Renal cortical epithelial cell (primary cell): ENCODE results near the gene DIP2B. TPM values are rescaled to one million over a fixed set of nuclear protein-coding genes. Genes with fewer than 3 reads are reported as not detected.
A peak's percentile ranks its signal among the peaks of the same experiment; 100 is the strongest.

Source experiments
- DNase-seq: peaks from one replicate; pipeline ENCODE4 v3.0.0-alpha.2; 2011; ENCODE audit warnings: low read depth
- total RNA-seq: library from RNA; depleted of rRNA; stranded (reverse); fragments of >200 nt; gene quantifications from 2 replicates; pipeline ENCODE4 v1.2.3, GENCODE V29; 2014

The DIP2B gene
- total RNA-seq, 1 donor from 2014 or later, result 60.2 TPM

DNA sequence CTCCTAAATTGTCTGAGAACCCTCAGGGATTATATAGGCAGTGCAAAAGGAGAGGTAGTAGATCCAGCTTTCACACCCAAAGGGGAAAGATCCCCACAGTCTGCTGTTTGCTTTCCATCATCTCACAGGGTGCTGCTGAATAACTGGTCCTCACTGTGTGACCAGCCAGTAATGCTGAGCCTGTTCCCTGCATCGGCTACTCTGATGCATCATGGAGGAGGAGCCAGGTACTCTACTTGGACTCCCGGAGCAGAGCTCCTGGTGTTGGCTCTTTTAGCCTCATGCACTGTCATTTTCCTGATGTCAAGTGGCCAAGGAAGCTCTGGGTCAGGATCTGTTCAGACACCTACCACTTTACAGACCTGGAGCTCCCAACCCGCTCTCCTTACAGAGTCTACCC is 131.7 kb downstream of the DIP2B start:
- no peak for DNase-seq

DNA sequence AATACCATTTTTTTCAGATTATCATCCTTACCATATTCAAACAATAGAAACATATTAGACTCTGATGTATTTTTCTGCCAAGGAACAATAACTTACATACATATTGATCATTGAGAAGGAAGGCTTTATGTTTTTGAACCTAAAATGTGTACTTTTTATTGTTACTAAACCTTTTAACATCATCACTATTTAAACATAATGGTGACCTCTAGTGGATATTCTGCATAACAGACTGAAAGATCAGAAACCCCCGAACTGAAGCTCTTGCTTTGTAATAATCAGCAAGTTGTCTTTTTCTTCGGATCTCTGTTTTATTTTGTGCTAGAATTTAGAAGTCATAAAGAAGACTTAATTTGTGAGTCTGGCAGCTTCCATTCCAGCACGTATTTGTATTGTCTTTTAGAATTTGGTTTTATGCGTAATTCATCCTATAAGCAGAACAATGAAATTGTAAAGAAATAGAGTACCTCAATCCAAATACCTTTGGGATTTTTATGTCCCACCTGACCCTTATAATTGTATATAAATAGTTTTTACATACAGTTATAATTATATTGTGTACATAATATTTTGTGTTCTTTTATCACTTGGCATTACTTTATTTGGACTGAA is 133.2 kb downstream of the DIP2B start:
- peak; percentile 72 for DNase-seq

DNA sequence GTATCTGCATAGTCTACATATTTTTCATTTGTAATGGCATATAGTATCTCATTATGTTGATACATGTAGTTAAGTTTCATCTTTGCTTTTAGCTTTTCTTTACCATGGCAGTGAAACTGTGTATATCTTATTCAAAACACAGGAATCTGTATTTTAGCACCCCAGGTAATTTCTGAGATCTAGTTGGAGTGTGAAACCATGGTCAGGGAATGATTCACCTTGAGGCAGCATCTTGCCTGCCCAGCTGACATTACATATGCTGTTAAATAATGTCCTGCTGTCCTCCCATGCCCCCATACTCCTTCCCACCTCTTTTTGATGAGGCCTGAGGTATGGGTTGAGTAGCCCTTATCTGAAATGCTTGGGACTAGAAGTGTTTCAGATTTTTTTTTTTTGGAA is 133.7 kb downstream of the DIP2B start:
- DNase-seq, result no peak

DNA sequence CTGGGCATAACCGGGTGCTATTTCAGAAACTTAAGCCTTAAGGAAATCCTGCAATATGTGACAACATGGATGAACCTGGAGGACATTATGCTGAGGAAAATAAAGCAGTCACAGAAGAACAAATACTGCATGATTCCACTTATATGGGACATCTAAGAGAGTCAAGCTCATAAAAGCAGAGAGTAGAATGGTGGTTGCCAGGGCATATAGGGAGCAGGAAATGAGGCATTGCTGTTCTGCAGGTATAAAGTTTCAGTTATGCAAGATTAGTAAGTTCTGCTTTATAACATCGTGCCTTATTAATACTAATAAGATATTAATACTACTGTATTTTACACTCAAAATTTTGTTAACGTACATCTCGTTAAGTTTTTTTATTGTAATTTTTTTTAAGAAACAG is 134.9 kb downstream of the DIP2B start:
- DNase-seq, result no peak

DNA sequence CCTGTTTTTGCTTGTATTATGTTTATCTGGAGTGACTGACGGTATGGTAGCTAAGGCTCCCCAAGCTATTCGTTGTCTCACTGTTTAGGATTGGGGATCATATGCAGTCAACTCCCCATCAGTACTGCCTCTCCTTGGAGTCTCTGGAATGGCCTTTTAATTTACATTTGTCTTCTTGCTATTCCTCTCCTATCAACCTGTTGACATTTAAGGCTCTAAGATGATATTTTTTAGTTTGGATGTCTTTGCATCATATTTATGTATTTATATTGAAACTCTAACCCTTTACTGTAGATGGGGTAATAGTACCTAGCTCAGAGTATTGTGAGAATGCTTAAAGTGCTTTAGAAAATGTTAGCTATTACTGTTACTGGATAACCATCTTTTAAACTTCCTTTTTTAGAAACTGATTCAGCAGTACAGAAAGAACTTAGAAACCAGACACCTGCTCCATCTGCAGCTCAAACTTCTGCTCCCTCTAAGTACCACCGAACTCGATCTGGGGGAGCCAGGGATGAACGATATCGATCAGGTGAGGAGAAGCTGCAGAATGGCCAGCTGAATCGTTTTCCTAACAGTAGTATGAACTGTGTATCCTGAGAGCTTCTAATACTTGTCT is 135.6 kb downstream of the DIP2B start:
- DNase-seq, result peak; percentile 33

DNA sequence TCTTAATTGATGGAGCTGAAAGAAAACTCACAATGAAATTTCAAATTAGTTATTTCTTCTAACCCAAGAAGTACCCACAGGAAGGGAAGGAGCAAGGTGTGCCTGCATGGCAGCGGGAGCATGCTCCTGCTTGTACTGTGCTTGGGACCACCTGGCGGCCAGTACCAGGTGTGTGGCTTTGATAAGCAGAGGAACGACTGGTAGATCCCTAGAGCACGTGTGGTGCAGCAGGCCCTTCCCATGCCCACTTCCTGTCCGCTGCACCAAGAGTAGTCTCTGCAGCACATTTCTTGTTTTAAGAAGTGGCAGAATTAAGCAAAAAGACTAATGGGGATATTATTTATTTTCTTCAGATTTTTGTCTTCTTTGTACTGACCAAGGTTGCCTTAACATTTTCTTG is 136.8 kb downstream of the DIP2B start:
- no peak for DNase-seq

DNA sequence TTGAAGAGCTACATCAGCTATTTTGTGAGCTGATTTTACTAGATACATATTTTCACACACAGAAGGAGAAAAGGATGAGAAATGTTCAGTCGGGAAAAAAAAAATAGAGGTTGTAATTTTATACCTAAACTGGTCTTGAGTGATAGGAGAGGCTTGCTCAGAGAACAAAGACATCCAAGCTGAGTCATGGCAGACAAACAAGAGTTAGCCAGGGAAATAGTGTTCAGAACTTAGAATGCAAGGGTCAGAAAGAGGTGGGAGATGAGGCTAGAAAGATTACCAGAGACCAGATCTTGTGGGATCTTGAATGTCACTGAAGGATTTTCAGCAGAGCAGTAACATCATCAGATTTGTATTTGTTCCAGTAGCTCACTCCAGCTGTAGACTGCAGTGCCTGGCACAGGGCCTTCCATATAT is 137.3 kb downstream of the DIP2B start:
- peak; percentile 85 for DNase-seq

DNA sequence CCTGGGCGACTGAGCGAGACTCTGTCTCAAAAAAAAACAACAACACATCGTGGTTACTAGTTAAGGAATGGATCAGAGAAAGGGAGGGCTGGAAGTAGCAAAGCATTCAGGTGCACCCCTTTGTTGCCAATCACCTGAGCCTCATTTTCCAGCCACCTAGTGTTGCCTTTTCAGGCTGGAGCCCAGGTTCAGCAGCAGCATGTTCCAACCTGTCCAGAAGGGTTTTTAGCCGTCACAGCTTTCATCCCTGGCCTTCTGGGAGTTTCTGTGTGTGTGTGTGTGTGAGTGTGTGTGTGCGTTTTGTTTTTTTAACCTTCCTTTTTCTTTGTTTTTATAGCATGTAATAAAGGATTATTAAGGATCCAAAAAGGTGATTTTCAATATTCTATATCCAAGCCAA is 138.0 kb downstream of the DIP2B start:
- DNase-seq, result no peak

DNA sequence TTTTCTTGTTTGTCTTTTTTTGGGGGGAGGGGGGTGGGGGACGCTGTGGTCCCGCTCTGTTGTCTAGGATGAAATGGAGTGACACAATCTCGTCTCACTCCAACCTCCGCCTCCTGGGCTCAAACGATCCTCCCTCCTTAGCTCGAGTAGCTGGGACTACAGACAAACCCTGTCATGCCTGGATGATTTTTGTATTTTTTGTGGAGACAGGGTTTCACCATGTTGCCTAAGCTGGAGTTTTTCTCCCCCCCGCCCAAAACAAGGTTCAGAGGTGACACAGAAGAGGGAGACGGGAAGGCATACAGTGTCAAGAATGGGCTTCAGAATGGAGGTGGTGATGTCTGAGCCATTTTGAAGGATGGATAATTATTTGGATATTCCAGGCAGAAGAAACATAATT is 142.2 kb downstream of the DIP2B start:
- DNase-seq, result peak; percentile 70

DNA sequence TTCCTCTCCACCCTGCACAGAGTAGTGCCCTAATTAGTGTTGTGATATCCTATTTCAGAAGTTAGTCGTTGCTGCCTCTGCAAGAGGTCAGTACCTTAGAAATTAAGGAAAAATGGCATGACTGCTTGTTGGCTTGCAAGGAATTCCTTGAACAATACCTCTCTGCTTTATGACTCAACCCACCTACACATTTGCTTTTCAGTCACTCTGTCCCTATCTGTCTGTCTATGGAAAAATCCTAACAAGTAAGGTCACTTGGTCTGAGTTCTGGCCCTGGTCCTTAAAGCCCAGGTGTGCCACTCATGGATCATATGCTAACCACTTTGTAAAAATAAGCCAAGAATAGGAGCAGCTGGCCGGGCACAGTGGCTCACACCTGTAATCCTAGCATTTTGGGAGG is 142.7 kb downstream of the DIP2B start:
- peak; percentile 92 for DNase-seq

DNA sequence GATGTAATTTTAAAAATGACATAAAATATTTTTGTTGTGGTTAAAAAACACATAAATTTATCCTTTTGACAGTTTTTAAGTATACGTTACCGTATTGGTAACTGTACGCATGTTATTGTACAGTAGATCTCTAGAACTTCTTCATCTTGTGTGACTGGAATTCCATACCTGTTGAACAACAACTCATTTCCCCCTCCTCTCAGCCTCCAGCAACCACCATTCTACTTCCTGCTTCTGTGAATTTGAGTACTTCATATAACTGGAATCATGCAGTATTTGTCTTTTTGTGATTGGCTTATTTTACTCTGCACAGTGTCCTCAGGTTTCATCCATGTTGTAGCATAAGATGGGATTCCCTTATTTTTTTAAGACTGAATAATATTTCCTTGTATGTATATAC is 145.5 kb downstream of the DIP2B start:
- DNase-seq, result no peak

DNA sequence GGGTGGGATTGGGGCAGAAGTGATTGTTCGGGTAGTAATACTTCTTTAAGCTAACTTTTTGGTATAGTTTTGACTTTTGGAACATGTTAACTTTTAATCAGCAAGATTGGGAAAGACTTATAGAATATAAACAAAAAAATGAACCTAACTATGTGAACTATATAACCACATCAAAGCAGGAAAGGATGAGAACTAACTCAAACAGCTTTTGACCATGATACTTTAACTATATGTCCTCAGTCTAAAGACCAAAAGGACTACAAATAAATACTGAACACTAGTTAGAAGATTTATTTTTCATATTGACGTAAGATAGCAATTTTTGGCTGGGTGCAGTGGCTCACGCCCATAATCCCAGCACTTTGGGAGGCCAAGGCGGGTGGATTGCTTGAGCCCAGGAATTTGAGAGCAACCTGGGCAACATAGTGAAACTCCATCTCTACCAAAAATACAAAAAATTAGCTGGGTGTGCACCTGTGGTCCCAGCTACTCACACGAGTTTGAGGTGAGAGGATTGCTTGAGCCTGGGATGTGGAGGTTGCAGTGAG is 150.7 kb downstream of the DIP2B start:
- DNase-seq, result no peak

DNA sequence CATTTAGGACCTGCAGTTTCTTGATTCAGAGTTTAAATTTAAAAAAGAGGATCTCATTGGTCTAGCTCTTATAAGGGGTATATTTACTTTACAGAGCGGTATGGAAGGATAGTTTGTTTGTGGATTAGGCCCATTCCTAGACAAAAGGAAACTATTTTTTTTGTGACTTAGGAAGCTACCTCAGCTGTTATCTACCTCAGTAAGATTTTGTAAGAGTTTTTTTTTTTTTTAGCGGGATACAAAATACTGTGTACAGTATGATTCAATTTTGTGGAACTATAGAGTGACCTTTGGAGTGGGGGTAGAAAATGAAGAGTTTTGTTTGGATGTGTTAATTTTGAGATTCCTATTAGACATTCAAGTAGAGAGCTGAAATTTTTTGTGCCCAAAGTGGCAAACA is 154.5 kb downstream of the DIP2B start:
- no peak for DNase-seq

DNA sequence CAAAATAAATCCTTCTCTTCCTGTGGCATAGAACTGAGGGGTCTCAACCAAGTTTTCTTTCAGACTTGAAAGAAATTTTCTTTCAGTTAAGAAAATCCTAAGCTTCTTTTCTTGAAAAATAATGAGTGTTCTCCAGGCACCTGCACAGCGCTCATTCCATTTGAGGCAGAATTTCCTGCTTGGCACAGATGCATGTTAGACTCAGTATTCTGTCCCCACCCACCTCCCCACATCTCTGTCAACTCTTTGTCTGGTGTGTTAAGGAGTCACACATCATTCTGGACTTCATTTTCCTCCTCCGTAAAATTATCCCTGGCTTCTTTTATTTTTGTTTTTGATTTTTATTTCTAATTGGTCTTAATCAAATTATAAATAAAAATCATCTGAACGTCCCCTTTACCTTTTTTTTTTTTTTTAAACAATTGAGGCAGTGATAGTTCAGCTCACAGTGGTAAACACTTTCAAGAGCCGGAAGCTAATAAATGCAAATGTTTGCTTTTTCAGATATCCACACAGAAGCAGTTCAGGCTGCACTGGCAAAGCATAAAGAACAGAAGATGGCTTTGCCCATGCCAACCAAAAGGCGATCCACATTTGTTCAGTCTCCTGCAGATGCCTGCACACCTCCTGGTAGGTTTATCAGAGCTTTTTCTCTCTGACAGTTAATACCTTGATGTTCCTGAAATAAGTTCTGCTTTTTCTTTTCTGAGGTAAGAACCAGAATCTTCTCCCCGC is 155.1 kb downstream of the DIP2B start:
- no peak for DNase-seq

DNA sequence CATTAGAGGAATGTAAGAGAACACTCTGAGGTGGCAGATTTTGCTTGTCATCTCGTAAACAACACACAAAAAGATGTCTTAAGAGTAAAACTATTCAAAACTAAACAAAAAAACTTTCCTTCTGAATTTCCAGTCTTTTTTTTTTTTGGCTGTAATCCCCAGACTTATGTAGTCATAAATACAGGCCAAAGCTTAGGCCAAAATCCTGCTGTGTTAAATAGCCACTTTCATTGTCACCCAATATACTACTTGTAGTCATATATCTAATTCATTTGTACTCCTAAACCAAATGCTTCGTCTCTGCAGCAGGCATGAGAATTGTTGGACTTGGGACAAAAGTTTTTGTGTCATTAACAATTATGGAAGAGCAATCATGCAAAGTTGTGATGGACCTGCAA is 155.6 kb downstream of the DIP2B start:
- no peak for DNase-seq

DNA sequence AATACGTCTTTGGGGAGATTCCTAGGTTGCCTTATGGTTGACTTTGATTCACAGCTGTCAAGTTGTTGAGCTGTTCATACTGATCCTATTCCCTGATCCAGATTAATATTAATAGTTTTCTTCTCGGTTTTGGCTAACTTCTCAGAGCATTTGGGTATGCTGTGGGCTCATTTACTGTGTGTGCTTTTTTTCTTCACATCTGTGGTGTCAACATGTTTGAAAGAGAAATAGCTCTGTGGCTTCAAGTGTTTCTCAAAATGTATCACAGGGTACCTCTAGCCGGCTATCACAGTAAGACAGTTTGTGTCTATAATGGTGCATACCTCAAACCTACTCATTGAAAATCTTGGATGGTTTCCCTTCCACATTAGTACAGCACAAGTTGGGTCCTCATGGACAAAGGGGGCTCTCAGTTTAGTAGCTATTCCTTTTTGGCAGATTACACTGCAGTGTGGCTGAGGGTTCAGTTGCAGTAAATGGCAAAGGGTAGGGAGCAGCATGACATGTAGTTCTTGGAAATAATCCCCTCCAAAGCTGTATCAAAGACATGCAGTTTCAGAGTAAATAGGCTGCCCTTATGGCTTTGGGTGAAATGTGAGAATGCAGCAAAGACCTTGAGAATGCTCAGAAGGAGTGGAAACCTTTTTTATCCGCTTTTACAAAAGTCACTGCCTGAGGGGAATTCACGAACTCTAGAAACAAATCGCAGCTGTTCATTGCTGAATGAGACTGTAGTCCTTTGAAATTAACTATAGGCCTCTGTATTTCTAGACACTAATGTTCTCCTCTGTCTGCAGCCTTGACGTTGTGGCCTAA is 156.7 kb downstream of the DIP2B start:
- DNase-seq, result peak; percentile 29

DNA sequence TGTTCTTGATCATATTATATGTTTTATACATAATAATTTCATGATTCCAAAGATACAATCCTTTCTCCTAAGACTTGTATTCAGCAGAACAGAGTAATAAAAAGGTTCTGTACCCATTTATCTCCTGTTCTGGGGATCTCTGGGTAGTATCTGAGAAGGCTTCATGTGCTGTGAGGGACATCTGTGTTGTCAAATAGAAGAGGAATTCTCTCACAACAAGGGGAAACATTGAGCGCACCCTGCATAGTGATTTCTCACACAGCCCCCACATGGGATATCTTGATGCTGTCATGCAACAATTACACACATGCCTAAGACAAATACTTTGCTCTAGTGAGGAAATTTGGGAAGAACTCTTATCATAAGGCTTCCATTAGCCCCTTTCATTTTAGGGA is 157.3 kb downstream of the DIP2B start:
- DNase-seq, result no peak

DNA sequence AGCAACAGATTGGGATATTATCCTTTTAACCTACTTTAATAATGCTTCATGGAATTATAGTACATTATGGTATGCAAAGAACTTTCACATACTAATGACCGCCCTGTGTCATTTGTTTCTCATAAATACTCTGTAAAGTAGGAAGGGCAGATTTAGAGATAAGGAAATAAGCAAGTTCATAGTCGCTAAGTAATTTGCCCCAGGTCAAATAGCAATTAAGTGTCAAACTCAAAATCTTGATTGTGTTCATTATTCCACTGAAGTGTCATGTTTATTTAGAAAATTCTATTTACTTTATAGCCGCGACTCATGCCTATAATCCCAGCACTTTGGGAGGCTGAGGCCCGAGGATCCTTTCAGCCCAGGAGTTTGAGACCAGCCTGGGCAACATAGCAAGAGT is 160.4 kb downstream of the DIP2B start:
- DNase-seq, result no peak

DNA sequence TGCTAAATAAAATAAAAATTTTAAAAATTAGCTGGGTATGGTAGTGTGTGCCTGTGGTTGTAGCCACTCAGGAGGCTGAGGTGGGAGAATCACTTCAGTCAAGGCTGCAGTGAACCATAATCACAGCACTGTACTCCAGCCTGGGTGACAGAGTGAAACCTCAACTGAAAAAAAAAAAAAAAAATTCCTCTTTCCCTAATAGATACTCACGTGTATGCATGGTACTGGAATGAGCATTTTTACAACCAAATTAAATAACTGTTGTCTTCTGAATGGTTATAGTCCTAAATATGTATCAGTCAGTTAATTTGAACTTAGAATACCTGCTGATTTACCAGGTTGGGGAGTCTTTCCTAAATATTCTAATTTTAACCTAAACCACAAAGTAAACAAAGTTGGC is 160.8 kb downstream of the DIP2B start:
- no peak for DNase-seq

DNA sequence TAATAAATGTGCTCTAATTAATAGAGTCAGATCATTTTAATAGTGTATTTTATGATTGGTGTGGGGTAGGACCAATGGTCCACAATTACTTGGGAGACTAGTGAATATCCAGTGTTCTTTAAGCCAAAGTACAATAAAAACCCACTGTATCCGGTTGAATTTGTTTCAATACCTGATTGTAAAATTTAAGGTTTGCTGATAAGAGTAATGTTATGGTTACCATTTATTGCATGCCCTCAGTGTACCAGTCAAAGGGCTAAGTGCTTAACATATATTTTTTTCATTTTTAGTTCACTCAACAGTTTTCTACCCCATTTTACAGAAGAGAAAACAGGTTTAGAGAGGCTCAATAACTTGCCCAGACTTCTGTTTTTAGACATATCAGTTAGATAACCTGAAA is 161.2 kb downstream of the DIP2B start:
- no peak for DNase-seq

DNA sequence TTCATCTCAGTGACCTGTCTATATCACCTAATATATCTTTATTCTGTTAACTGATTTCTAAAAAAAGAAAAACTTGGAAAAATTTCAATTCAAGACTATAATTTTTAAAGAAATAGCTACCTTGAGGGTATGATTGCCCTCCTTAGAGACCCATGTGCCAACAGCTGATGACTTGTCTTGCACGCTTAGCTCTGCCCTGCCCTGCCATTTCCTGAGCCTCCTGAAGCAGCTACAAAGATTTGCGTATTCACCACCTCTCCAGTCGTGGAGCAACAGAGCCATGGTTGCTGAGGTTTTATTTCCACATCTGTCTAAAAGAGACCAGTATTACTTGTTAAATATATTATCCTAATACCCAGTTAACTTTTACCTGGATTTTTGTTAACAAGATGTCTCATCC is 167.4 kb downstream of the DIP2B start:
- DNase-seq, result no peak

DNA sequence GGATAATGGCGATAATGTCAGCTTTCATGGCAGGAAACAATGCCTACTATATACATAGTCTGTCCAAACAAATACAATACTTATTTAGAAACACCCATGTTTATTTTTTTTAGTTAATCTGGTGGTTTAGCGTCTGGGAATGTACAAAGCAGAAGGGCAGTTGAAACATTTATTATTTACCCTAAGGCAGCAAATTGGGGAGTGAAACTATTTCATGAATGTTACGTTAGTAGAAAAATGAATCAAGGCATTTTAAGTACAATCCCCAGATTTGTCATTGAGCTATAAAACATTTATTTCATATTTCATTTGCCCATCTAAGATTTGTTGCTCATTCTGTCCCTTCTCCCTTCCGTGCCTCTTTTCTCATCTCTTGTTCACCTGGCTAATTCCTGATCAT is 172.0 kb downstream of the DIP2B start:
- no peak for DNase-seq
